Nucleus accumbens (tissue), 56 donors: Measurements from ENCODE around the gene R3HDM2.
A peak's percentile ranks its signal among the peaks of the same experiment; 100 is the strongest.

ENCODE experiments used
- DNase-seq, 56 donors: peaks; one replicate each; lab custom pipeline; 2025; lab: John Stamatoyannopoulos, UW

Gene R3HDM2

GRCh38 chr12:57211791-57212700 is 218.8 kb downstream of the R3HDM2 start:
- no peak for DNase-seq

GRCh38 chr12:57210926-57211692 is 219.7 kb downstream of the R3HDM2 start:
- DNase-seq, result no peak

DNA sequence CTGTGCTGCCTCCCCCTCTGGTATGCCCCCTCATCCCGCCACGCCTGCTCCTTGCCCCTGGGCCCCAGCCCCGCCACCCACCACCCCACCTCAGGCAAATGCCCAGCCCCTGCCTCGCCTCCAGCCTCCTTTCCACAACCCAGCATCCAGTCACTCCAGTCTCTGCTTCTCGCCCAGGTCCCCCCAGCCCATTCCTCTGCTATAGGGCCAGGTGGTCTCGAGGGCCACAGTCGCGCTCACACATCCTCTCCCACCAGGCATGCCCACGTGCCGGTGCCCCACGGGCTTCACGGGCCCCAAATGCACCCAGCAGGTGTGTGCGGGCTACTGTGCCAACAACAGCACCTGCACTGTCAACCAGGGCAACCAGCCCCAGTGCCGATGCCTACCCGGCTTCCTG is 220.4 kb downstream of the R3HDM2 start:
- DNase-seq, result no peak

DNA sequence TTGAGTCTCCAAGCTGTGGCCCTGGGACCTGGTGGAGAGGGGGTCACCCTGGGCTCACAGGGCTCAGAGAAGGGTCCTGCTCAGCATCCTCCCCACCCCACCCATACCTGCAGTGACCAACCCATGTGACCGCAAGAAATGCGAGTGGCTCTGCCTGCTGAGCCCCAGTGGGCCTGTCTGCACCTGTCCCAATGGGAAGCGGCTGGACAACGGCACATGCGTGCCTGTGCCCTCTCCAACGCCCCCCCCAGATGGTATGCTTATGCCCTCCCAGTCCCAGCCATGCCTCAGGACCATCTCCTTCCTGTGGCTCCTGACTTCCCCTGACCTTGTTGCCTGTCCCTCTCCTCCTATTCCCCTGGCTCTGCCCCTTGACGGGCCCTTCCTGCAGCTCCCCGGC is 220.9 kb downstream of the R3HDM2 start:
- no peak for DNase-seq

- peak in 49 of 56 donors; percentile 7 to 83 (median 56) for DNase-seq
Observed at GRCh38 chr12:57208631-57209282, 222.1 kb downstream of the R3HDM2 start.

DNA sequence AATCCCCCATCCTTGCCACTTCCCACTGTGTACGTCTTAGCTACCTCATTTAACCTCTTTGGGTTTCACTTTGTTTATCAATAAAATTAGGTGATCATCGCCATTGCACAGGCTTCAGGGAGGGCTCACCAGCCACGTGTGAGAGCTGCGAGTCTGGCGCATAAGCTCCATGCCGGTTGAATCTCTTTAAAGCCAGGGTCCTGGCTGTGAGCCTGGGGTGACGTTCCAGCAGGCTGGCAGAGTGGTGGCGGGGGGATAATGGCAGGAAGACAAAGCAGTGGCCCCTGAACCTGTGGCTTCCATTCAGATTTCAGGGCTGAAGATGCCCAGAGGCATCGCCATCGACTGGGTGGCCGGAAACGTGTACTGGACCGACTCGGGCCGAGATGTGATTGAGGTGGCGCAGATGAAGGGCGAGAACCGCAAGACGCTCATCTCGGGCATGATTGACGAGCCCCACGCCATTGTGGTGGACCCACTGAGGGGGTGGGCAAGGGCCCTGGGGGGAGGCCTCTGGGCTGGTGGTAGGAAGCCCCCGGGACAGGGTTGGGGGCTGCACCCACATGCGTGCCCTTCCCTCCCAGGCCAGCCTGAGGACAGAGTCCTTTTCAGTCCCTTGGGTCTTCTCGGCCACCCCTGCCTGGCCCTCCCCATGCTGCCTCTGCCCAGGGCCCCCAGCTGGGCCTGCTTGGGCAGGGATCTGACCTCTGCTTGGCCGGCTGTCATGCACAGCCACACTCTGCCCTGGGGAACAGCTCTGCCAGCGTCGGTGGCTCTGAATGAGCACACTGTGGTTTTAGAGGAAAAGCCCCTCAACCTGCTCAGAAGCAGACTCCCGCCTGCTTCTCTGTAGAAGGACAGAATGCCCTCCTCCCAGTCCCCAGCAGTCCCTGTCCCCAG is 222.9 kb downstream of the R3HDM2 start:
- DNase-seq, result peak in 6 of 56 donors; percentile 17 to 33 (median 21)

DNA sequence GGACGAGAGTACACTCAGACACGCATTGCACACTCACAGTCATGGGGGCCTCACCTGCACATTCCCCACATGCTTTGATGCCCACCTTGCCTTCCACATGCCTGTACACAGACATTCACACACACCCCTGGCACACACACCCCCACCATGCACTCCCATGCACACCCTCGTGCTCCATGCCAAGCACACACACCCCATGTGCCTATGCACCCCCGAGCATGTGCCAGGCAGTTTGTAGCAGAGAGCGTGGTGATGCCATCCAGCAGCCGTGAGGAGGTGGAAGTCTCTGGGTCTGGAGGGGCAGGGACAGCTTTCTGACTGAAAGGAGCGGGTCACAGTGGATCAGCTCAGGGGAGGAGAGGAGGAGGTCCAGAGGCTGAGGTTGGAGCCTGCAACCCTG is 224.9 kb downstream of the R3HDM2 start:
- peak in 5 of 56 donors; percentile 8 to 36 (median 20) for DNase-seq

GRCh38 chr12:57205186-57205585 is 225.7 kb downstream of the R3HDM2 start:
- DNase-seq, result no peak

- no peak for DNase-seq
Observed at GRCh38 chr12:57204454-57204853, 226.4 kb downstream of the R3HDM2 start.

DNA sequence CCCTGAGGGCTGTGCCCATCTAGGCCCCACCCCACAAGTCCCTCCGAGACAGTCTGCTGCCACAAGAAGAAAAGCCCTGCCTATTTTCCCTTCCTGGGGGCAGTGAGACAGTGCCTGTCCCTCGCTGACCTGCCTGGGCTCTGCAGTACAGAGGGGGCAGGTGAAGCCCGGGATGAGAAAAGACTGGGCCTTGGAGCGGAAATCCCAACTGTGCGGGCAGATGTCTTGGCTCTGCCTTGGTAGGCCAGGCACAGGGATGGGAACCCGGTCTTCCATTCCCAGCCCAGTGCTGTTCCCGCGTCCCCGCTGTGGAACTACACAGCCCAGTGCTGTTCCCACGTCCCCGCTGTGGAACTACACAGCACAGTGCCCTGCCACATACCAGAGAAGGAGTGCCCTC is 227.1 kb downstream of the R3HDM2 start:
- DNase-seq, result no peak
